HCT116 (cell line): ENCODE data around the gene NR2E3. TPM values are rescaled to one million over a fixed set of nuclear protein-coding genes. Genes with fewer than 3 reads are reported as not detected.

Source experiments
- ATAC-seq: fragments of 200-7000 bp; cut with Tn5 transposase; 2 replicates; pipeline ENCODE4 v1.9.1; 2020; ENCODE audit warnings: mild to moderate bottlenecking, moderate library complexity
- BruUV-seq: library from RNA; stranded (reverse); fragments of 400-500 nt; replicated peaks from 2 replicates; lab custom pipeline; 2021; lab: Mats Ljungman, UMichigan
- CTCF ChIA-PET: fragments of 300-600 bp; sonication (Branson Sonifier 250); formaldehyde crosslinking; loops from one replicate; lab custom pipeline; 2021; ENCODE audit warnings: antibody characterized with exemption; lab: Charles Lee
- POLR2A ChIA-PET: fragments of 300-600, 350-600 bp; sonication (Branson Sonifier 250); formaldehyde crosslinking; loops from one replicate; lab custom pipeline; 2021; ENCODE audit warnings: antibody characterized with exemption; lab: Charles Lee
- RAD21 ChIA-PET, 2 experiments: fragments of 300-600 bp; sonication (Branson Sonifier 250); formaldehyde crosslinking; loops; one replicate each; lab custom pipeline; 2023; ENCODE audit warnings: low total read pairs in 2 of 2; ENCODE audit not compliant: uncharacterized antibody in 2 of 2, unreplicated experiment in 2 of 2, low non-redundant PET in 1 of 2; lab: Charles Lee
- DNase-seq: peaks from one replicate; pipeline ENCODE4 v3.0.0-alpha.2; 2010; ENCODE audit warnings: low read depth, low spot score
- H2AFZ ChIP-seq: fragments of 200-600 bp; shearing (Covaris generic), sonication (generic); 2 replicates; pipeline ENCODE4 v1.6.1; 2017; ENCODE audit warnings: low read depth, mixed run types, mixed read lengths, antibody characterized with exemption, low read length; ENCODE audit not compliant: poor library complexity, severe bottlenecking
- H3K27ac ChIP-seq: 2 replicates; pipeline ENCODE4 v1.5.1; 2012; ENCODE audit warnings: low read depth, low read length
- H3K27me3 ChIP-seq: fragments of 200-600 bp; sonication (generic); 2 replicates; pipeline ENCODE4 v1.6.1; 2016; ENCODE audit warnings: mixed run types, low read length, mixed read lengths; ENCODE audit not compliant: insufficient read depth
- H3K36me3 ChIP-seq, 2 experiments: fragments of 200-500 bp in 1 of 2; fragments of 200-600 bp in 1 of 2; sonication (Bioruptor generic) in 1 of 2; sonication (generic) in 1 of 2; 2 replicates each; pipeline versions ENCODE4 v1.5.1 to v1.6.1; 2014 to 2016; ENCODE audit warnings: low read length in 2 of 2, inconsistent platforms in 1 of 2, mixed read lengths in 1 of 2, mixed run types in 1 of 2; ENCODE audit not compliant: insufficient read depth in 2 of 2, control insufficient read depth in 1 of 2
- H3K4me1 ChIP-seq, 2 experiments: fragments of 200-600 bp in 1 of 2; sonication (generic) in 1 of 2; 2 replicates each; pipeline versions ENCODE4 v1.5.1 to v1.6.1; 2012 to 2017; ENCODE audit warnings: low read length in 2 of 2, inconsistent platforms in 1 of 2, mild to moderate bottlenecking in 1 of 2, mixed read lengths in 1 of 2, mixed run types in 1 of 2, moderate library complexity in 1 of 2; ENCODE audit not compliant: insufficient read depth in 2 of 2, control insufficient read depth in 1 of 2
- H3K4me2 ChIP-seq: fragments of 200-600 bp; sonication (generic); 2 replicates; pipeline ENCODE4 v1.6.1; 2017; ENCODE audit warnings: mixed run types, low read length, mixed read lengths
- H3K4me3 ChIP-seq, 2 experiments: fragments of 200-600 bp in 1 of 2; sonication (generic) in 1 of 2; replicated peaks in 1 of 2; 2 replicates each; pipeline ENCODE4 v1.5.1; 2011 to 2016; ENCODE audit warnings: low read length in 2 of 2, control low read depth in 1 of 2, low read depth in 1 of 2, mild to moderate bottlenecking in 1 of 2, mixed read lengths in 1 of 2, mixed run types in 1 of 2
- H3K79me2 ChIP-seq: fragments of 200-600 bp; sonication (generic); 2 replicates; pipeline ENCODE4 v1.6.1; 2017; ENCODE audit warnings: mild to moderate bottlenecking, mixed run types, low read length, moderate library complexity, mixed read lengths; ENCODE audit not compliant: insufficient read depth
- H3K9ac ChIP-seq: fragments of 200-600 bp; sonication (generic); 2 replicates; pipeline ENCODE4 v1.6.1; 2016; ENCODE audit warnings: low read length, mixed read lengths
- H3K9me2 ChIP-seq: fragments of 200-600 bp; sonication (generic), shearing (Covaris generic); 2 replicates; pipeline ENCODE4 v1.6.1; 2017; ENCODE audit warnings: mixed run types, mild to moderate bottlenecking, moderate library complexity; ENCODE audit not compliant: insufficient read depth
- H3K9me3 ChIP-seq, 2 experiments: fragments of 200-500 bp in 1 of 2; fragments of 200-600 bp in 1 of 2; sonication (Bioruptor generic) in 1 of 2; sonication (generic) in 1 of 2; 2 replicates each; pipeline ENCODE4 v1.6.1; 2014 to 2017; ENCODE audit warnings: low read length in 2 of 2, mixed read lengths in 2 of 2, inconsistent platforms in 1 of 2, low read depth in 1 of 2, mild to moderate bottlenecking in 1 of 2, mixed run types in 1 of 2, moderate library complexity in 1 of 2; ENCODE audit not compliant: control insufficient read depth in 1 of 2, insufficient read depth in 1 of 2
- H4K20me1 ChIP-seq: fragments of 200-600 bp; sonication (generic), shearing (Covaris generic); 2 replicates; pipeline ENCODE4 v1.6.1; 2017; ENCODE audit warnings: mixed run types, mild to moderate bottlenecking, moderate library complexity; ENCODE audit not compliant: insufficient read depth
- ATF3 ChIP-seq: IDR thresholded peaks from 2 replicates; pipeline ENCODE4 v1.6.1; 2012
- CBX3 ChIP-seq: IDR thresholded peaks from 2 replicates; pipeline ENCODE4 v1.6.1; 2012; ENCODE audit warnings: low read depth
- CEBPB ChIP-seq: IDR thresholded peaks from 2 replicates; pipeline ENCODE4 v1.6.1; 2012; ENCODE audit warnings: low read depth
- CTCF ChIP-seq, 3 experiments: fragments of 200-600 bp in 1 of 3; sonication (generic) in 1 of 3; IDR thresholded peaks in 2 of 3; conservative IDR thresholded peaks in 1 of 3; 2 replicates each; pipeline ENCODE4 v1.5.1; 2012 to 2017; ENCODE audit warnings: low read depth in 2 of 3, low read length in 2 of 3, antibody characterized with exemption in 1 of 3, borderline replicate concordance in 1 of 3, control low read depth in 1 of 3, mild to moderate bottlenecking in 1 of 3, mixed read lengths in 1 of 3, mixed run types in 1 of 3, moderate library complexity in 1 of 3; ENCODE audit not compliant: insufficient read depth in 1 of 3
- EGR1 ChIP-seq: IDR thresholded peaks from 2 replicates; pipeline ENCODE4 v1.6.1; 2012; ENCODE audit warnings: low read depth
- EZH2phosphoT487 ChIP-seq: fragments of 200-600 bp; IDR thresholded peaks from 2 replicates; pipeline ENCODE4 v1.6.1; 2018; ENCODE audit warnings: antibody characterized with exemption, borderline replicate concordance
- FOSL1 ChIP-seq: IDR thresholded peaks from 2 replicates; pipeline ENCODE4 v1.6.1; 2012; ENCODE audit warnings: low read depth
- JUND ChIP-seq: IDR thresholded peaks from 2 replicates; pipeline ENCODE4 v1.6.1; 2012
- MAX ChIP-seq: IDR thresholded peaks from 2 replicates; pipeline ENCODE4 v1.6.1; 2012
- POLR2AphosphoS5 ChIP-seq: IDR thresholded peaks from 2 replicates; pipeline ENCODE4 v1.6.1; 2011; ENCODE audit warnings: mild to moderate bottlenecking, low read depth, low read length, moderate library complexity
- REST ChIP-seq: IDR thresholded peaks from 2 replicates; pipeline ENCODE4 v1.6.1; 2012; ENCODE audit warnings: low read depth
- SRF ChIP-seq: IDR thresholded peaks from 2 replicates; pipeline ENCODE4 v1.6.1; 2012; ENCODE audit warnings: low read depth
- TCF7L2 ChIP-seq: IDR thresholded peaks from 2 replicates; pipeline ENCODE4 v1.7.0; 2011; ENCODE audit warnings: borderline replicate concordance, inconsistent platforms; ENCODE audit not compliant: insufficient read depth, insufficient read length; ENCODE audit errors: extremely low read depth
- YY1 ChIP-seq: IDR thresholded peaks from 2 replicates; pipeline ENCODE4 v1.6.1; 2011; ENCODE audit warnings: low read length, low read depth, moderate library complexity, mild to moderate bottlenecking; ENCODE audit not compliant: insufficient replicate concordance; ENCODE audit errors: extremely low read depth
- intact Hi-C: fragments of 100-400 bp; cut with micrococcal nuclease; formaldehyde crosslinking; loops from 2 replicates; pipeline ENCODE4 v1.10.0; 2022
- total RNA-seq: library from RNA; stranded (reverse); gene quantifications from one replicate; pipeline ENCODE4 v1.2.1, GENCODE V29; 2021; ENCODE audit not compliant: unreplicated experiment
- TF ChIP-seq, protein P1 (sequence below): IDR thresholded peaks from 2 replicates; pipeline ENCODE4 v1.6.1; 2011; ENCODE audit warnings: mild to moderate bottlenecking, low read length, moderate library complexity; ENCODE audit not compliant: insufficient replicate concordance; ENCODE audit errors: extremely low read depth

The NR2E3 gene
- total RNA-seq, 1 experiment from 2014 or later, result 0.59 TPM

- BruUV-seq, result no TSS peak
- no peak overlapping the region for H2AFZ ChIP-seq
- CTCF ChIA-PET, result interaction anchor here (1.3 to 3.7 kb wide), 3 partner anchors 9 to 37 kb away, joined by 5 to 23 read pairs (median 6); no protein-coding TSS in a partner anchor
- POLR2A ChIA-PET, result interaction anchor here (1.2 kb wide), 1 partner anchor 9 kb away, joined by 4 read pairs; no protein-coding TSS in a partner anchor
- no peak overlapping the region for H3K4me2 ChIP-seq
- H3K9ac ChIP-seq, result no peak overlapping the region
- no peak for DNase-seq
- no peaks in the 10 kb centered on the region for H3K79me2 ChIP-seq
- no peaks in the 10 kb centered on the region for H3K9me2 ChIP-seq
- no peaks in the 10 kb centered on the region for H3K27me3 ChIP-seq
- H3K4me3 ChIP-seq, result no peak overlapping the region
- H3K9me3 ChIP-seq, result no peaks in the 10 kb centered on the region
- peaks cover 3 to 11% of the 10 kb centered on the region in 2 experiments; a peak in 2 of 4 replicates for H3K4me1 ChIP-seq
- no peak overlapping the region for H3K27ac ChIP-seq
- TF ChIP-seq CEBPB (no peak), MAX (no peak), SRF (no peak), FOSL1 (no peak), ATF3 (no peak), JUND (no peak), REST (no peak), CTCF (IDR thresholded peaks at IDR 0.05 in 2 of 3, conservative IDR thresholded peaks at IDR 0.05 in 1 of 3; ENCODE audit: borderline replicate concordance in 1 of 3, insufficient read depth in 1 of 3, low read depth in 2 of 3, low read length in 2 of 3) (no peak), POLR2AphosphoS5 (no peak), EZH2phosphoT487 (no peak), YY1 (no peak), EGR1 (no peak), CBX3 (no peak), TCF7L2 (no peak)
- TF ChIP-seq, protein P1, sequence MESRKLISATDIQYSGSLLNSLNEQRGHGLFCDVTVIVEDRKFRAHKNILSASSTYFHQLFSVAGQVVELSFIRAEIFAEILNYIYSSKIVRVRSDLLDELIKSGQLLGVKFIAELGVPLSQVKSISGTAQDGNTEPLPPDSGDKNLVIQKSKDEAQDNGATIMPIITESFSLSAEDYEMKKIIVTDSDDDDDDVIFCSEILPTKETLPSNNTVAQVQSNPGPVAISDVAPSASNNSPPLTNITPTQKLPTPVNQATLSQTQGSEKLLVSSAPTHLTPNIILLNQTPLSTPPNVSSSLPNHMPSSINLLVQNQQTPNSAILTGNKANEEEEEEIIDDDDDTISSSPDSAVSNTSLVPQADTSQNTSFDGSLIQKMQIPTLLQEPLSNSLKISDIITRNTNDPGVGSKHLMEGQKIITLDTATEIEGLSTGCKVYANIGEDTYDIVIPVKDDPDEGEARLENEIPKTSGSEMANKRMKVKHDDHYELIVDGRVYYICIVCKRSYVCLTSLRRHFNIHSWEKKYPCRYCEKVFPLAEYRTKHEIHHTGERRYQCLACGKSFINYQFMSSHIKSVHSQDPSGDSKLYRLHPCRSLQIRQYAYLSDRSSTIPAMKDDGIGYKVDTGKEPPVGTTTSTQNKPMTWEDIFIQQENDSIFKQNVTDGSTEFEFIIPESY, result no peak
- TF ChIP-seq, all 23 proteins: peak for 0
- intact Hi-C loops, result no loop called here
- ATAC-seq, result no peak
- RAD21 ChIA-PET, result no interaction called here
- Histone ChIP-seq H3K36me3 (no peaks in the 10 kb centered on the region), H4K20me1 (no peaks in the 10 kb centered on the region)
Observed at GRCh38 chr15:71781179-71781964, 29.0 kb upstream of the NR2E3 start.
